GM19351 (cell line): ENCODE results near the gene SLC17A7.

Source experiments
- ATAC-seq: cut with Tn5 transposase; IDR thresholded peaks from one replicate; pipeline ENCODE4 v1.9.1; 2021; ENCODE audit warnings: mild to moderate bottlenecking, moderate library complexity; ENCODE audit not compliant: unreplicated experiment

The SLC17A7 gene

DNA sequence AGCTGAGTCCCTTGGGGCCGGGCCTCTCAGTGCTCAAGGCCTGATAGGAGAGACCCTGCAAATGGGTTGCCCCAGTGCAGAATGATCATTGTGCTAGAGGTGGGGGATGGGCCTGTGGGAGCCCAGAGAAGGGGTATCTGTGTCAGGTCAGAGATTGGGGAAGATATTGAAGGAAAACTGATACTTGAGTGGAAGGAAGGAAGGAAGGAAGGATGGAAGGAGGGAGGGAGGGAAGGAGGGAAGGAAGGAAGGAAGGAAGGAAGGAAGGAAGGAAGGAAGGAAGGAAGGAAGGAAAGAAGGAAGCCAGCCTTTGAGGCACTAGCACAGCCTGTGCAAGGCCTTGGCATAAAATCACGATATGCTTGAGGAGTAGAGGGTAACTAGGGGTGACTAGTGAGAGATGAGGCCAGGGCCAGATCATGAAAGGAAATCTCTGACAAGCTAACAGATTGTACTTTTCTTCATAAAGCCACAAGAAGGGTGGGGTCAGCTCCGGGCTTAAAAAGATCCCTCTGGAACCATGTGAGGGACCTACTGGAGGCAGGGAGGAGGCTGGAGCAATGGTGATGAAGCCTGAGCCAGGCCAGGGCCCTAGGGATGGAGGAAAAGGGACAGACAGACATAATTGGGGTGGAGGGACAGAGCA lies 29.5 kb downstream of the SLC17A7 start:
- no peak for ATAC-seq

DNA sequence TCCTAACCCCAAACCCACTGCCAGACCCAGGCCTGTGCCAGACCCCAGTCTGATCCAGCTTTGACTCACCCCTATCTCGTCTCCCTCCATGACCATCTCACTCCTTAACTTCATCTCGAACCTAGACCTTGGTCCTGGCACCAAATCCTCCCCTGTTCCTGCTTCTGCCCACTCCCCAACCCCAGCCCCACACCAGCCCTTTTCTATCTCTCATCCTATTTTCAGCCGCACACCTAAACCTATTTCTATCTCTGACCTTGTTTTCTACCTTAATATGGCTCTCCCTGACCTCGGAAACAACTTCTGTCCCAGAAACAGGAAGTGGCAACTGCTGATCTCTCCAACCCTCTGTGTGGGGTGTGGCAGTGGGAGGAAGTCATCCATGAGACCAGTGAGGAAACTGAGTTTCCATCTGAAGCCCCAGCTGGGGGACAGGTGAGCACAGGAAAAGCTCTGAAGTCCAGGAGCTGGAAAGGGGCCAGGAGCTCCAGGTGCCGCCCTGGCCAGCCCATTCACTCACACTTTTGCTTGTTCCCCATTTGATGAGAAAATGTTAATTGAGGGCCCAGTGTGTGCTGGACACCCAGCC lies 31.8 kb downstream of the SLC17A7 start:
- no peak for ATAC-seq

DNA sequence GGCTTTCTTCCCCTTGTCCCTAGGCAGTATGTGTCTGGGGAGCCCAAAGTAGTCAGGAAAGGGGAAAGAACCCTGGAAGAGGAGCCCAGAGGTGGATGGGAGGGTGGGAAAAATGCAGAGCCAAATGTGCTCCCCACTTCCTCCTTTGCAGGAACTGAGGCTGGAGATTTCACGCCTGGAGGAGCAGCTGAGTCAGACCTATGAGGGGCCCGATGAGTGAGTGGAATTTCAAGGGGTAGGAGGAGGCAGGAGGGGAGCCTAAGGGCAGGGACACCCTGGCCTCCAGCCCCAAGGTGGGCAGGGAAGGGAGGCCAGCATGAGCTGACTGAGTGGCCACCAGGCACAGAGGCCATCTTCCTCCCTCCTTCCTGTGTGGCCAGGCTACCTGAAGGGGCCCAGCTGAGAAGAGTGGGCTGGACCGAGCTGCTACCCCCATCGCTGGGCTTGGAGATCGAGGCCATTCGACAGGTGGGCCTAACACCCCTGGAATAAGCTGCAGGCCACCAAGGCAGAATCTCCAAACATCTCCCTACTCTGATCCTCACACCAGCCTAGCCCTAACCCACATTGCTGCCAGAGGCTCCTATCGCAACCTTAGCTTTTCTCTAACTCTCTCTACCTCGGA lies 32.4 kb downstream of the SLC17A7 start:
- no peak for ATAC-seq

DNA sequence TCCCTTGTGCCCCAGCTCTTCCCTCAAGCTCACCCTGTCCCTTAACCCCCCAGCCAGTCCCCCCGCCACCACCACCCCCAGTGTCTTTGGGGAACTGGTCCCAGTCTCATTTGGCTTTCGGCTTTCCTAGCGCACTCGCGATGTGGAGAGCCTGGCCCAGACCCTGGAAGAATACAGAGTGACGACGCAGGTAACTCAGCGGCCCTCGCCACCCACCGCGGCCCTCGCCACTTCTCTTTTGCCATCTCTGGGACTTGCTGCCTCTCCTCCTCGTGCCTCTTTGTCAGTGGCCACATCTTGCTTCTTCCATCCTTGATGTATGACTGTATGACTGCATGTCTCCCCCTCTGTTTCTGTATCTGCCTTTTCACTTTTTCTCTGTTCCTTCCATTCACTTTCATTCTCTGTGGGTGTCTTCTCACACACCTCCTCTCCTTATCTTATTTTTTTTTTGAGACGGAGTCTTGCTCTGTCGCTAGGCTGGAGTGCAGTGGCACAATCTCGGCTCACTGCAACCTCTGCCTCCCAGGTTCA lies 33.8 kb downstream of the SLC17A7 start:
- no peak for ATAC-seq

DNA sequence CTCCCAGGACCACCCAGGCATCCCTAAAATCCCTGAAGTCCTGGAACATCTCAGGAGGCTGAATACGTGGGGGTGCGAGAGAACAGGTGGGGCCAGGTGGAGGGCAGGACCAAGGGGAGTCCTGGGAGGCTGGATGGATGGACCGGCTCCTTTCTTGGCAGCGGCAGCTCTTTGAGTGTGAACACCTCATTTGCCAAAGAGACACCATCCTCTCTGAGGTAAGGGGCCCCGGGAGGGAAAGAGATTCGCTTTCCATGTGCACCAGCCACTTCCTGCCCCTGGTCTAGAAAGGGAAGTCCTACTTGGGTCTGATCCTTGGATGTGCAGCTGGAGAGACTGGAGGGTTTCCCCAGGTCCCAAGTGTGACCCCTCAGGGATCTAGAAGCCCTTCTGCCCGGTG lies 34.2 kb downstream of the SLC17A7 start:
- no peak for ATAC-seq

DNA sequence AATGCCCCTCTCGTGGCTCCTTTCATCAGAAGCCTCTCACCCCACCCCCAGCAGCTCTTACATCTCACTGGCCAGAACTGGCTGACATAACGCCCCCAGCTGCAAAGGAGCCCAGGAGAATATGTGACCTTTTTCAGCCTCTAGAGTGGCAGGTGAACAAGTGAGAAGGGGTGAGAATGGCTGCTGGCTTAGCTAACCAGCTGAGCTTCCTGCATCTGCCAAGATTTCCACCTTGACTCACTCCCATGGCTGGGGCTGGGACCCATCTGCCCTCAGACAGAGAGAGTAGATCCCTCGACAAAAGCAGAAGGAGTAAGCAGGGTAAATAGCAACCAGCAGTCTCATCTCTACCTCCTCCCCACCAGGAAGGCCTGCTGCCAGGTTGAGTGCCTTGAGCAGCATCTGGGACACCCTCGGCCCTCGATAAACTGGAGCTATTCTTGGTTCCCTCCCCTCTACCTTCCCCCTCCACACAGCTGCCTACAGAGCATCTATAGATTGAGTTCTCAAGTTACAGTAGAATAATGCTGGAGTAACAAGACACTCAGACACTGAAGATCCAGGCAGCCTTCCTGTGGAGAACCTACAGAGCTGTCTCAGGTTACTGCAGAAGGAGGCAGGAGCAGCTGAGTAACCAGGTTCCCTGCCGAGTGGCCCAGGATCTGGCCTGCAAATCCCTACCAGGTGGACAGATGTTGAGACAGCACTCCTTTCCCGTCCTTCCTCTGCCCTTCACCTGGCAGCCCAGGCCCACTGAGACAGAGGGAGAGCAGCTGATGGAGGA lies 37.7 kb downstream of the SLC17A7 start:
- no peak for ATAC-seq

DNA sequence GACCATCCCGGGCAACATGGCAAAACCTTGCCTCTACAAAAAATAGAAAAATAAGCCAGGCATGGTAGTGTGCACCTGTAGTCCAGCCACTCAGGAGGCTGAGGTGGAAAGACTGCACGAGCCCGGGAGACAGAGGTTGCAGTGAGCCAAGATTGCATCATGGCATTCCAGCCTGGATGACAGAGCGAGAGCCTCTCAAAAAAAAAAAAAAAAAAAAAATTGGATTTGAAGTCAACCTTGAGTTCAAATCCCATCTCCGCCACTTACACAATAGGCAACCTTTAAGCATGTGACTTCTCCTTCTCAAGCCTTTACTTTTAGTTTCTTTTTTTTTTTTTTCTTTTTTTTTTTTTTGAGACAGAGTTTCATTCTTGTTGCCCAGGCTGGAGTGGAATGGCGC lies 41.3 kb downstream of the SLC17A7 start:
- ATAC-seq, result no peak

DNA sequence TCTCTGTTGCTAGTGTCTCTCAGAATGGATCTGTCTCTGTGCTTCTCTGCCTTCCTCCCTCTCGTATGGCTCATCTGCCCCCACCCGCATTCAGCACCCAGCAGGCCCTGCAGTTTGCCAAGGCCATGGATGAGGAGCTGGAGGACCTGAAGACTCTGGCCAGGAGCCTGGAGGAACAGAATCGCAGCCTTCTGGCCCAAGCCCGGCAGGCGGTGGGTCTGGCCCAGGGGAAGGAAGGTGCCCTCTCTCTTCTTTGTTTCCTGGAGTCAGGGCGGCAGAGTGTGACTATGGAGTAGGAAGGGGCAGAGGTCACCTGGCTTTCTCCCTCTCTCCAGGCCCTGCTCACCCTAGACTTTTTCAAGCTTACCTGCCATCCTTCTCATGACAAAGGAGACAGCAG lies 42.4 kb downstream of the SLC17A7 start:
- ATAC-seq, result no peak

DNA sequence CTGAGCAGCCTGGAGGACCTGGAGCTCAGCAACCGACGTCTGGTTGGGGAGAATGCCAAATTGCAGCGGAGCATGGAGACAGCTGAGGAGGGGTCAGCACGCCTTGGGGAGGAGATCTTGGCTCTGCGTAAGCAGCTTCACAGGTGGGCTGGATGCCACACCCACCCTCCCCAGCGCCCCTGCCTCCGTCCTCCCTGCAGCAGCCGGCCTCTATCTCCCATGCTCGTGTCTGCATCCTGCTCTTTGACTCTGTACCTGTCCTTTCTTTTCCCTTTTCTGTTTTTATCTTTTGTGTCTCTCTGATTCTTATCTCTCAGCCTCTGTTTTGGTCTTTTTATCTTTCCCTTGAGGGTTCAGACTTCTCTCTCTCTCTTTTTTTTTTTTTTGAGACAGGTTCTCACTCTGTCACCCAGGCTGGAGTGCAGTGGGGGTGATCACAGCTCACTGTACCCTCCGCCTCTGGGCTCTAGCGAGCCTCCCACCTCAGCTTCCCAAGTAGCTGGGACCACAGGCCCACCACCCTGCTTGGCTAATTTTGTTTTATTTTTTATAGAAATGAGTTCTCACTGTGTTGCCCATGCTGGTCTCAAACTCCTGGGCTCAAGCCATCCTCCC lies 43.2 kb downstream of the SLC17A7 start:
- no peak for ATAC-seq

DNA sequence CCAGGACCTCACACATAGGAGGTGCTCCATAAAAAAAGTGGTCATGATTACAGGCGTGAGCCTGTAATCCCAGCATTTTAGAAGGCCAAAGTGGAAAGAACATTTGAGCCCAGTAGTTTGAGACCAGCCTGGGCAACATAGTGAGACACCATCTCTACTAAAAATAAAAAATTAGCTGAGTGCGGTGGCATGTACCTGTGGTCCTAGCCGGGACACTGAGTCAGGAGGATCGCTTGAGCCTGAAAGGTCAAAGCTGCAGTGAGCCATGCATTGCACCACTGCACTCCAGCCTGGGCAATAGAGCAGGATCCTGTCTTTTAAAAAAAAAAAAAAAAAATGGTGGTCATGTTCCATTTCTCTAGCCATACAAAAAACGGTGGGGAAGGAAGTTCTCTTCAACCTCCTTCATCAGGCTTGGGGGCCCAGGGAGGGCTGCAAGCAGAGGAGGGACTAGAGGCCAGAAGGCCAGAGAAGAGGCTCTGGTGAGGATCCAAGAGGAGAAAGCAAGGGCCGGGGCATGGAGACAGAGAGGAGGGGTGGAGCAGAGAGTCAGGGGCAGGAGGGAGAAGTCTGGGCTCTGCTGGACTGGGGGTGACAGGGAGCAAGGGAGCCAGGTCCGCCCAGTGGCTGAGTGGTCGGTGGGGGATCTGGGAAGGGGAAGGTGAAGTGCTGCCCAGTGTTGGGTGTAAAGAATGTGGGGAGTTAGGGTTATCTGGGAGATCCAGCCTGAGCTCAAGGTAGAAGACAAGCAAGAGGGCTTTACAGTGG lies 44.4 kb downstream of the SLC17A7 start:
- ATAC-seq, result no peak

DNA sequence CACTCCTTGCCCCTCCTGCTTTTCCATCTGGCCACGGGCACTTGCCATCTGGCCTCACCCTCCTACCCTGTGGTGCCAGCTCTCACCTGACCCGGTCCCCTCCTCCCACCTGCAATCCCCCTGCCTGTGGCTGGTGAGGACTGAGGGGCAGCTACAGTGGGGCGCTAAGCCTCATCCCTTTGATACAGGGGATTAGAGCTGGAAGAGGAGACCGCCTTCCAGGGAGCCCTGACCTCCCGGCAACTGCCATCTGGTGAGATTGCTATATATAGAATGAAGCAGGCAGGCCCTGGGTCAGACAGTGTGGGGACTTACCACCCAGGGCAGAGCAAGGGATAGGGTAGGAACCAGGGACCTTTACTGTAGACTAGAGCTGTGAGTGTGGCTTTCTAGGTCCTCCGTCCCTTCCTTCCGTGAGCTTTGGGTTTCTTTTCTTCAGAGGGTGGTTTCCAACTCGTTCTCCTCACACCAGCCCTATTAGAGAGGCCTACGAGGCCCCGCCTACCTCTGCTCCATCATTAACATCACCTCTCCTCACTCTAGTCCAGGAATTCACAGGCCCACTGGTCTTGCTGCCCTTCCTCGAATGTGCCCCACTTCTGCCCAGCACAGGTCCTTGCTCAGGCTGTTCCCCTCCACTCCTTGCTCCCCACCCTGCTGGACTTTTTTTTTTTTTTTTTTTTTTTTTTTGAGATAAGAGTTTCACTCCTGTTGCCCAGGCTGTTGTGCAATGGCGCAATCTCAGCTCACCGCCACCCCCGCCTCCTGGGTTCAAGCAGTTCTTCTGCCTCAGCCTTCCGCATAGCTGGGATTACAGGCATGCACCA lies 45.5 kb downstream of the SLC17A7 start:
- ATAC-seq, result no peak

DNA sequence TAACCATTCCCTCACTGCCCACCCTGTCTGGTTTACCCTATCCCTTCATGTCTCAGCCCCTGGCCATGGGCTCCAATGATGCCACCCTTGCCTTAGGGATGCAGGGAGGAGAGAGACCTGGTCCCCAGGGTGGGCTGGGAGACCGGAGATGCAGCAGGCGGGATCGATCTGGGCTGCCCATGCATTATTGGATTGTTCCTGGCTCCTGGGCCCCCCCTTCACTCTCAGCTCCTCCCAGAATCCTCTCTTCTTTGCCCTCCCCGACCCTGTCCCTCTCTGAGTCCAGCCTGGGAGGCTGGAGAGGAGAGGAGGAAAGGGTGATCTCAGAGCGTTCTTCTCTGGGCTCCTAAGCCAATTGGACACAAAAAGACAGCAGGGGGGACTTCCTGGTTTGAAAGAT lies 47.4 kb downstream of the SLC17A7 start:
- no peak for ATAC-seq

DNA sequence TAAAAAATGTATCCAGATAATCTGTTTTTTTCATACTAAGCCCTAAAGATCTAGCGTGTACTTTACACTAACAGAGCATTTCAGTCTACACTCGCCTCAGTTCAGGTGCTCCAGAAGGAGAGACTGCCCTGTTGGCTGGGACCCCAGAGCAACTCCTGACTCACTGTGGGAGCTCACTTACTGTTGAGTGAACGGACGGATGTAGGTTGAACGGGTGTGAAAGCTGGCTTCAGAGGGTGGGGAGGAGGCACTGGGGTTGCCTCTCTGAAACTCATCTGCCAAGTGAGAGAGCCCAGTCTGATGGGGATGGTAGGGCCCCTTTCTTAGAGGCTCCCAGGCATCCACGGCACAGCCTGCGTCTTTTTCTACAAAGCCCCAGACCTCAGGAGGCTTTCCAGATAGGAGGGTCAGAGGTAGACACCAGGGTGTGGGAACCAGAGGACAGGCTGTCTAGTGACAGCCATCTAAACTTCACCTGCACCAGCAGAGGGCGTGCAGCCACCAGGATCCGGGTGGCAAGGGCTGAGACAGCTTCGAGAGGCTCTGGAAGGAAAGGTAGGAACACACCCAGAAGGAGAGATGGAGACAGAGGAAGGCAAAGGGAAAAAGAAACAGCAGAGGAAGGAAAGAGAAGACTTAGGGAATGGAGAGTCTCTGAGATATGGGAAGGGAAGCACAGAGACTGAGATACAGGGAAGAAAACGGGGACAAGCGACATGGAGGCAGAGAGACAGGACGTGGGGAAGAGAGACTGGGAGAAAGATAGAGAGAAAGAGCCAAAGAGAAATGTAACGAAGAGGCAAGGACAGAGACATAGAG lies 49.5 kb downstream of the SLC17A7 start:
- no peak for ATAC-seq

DNA sequence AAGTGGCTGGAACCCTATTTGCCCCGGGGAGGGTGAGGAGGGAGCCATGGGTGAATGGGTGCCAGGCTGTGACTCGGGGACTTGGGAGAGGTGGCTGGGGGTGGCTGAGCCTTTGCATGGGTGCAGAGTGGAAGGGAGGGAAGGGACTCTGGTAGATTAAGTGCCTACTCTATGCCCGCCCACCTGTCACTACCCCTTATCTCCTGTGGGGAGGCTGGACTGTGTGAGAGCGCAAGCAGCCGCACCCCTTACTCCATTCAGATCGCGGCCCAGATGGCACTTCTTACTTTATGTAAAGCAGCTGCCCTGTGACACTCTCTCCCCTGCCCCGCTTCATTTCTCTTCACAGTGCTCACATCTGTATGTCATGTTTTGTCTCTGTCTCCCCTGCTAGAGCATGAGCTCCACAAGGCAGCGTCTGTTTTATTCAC lies 50.4 kb downstream of the SLC17A7 start:
- ATAC-seq, result no peak

DNA sequence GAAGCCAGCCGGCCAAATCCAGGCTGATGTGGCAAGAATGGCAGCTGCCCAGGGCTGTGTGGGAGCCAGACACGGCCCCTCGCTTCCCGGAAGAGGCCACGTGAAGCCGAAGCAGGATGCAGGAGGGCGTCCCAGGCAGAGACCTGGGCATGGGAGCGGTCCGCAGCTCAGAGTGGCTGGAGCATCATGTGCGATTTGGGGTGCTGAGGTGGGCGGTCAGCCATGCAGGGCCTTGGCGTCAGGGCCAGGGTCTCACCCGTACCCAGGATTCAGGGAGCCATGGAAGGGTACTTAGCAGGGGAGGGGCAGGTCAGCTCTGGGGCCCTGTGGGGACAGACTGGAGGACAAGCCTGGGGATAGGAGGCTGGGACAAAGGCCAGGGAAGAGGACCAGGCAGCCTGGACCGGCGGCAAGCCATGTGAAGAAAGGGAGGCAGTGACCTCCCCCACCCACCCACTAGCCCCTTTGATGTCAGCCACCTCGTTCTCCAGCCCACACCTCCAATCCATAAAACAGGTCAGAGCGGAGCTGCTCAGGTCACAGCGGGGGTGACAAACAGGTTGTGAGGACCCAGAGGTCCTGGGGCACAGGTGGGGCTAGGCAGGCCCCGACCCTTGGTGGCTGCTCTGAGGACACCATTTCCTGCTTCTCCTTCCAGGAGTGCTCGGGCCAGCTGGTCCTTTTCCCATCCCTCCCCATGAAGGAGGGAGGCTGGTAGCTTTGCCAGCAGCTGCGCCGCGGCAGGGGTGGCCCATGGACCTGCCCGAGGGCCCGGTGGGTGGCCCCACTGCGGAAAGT lies 51.0 kb downstream of the SLC17A7 start:
- no peak for ATAC-seq

DNA sequence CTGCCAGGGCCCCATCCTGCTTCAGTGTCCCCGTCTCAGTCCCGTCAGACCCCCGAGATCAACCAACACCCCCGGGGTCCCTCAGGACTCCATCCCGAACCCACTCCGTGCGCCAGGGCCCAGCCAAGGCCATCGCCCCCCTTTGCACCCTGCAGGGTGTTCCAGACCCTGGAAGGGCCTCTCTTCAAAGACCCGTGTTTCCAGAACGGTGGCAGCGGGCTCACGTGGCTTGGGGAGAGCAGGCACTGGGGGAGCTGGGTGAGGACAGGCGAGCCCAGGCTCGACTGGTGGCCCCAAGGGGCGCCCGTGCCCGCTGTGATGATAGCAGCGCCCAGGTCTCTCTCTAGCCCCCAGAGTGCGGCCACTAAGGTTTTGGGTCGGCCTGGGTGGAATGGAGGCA lies 51.9 kb downstream of the SLC17A7 start:
- ATAC-seq, result no peak

DNA sequence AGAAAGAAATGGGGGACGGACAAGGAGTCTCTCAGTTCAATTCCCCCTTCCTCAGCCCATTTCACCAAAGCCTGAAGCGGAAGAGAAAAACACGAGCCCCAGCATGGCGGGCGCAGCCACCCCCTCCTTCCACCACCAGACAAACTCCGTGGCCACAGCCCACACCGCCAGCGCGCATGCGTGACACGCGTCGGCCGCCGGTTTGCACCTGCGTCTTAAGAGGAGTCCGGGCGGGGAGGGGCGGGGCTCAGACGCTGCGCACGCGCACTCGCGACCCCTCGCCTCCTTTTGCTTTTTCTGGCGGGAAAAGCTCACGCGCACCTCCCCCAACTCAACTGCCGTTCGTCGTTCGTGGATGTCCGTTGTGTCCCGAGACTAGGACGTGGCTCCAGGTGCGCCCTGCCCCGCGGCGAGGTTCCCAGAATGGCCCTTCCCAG lies 53.4 kb downstream of the SLC17A7 start, which contains the start of gene KASH5:
KASH5 (plus strand) TSS at position 314 of the 437 bp plus-strand sequence. CDS start 2,635 bp downstream, outside the sequence.
- ATAC-seq, result no peak

DNA sequence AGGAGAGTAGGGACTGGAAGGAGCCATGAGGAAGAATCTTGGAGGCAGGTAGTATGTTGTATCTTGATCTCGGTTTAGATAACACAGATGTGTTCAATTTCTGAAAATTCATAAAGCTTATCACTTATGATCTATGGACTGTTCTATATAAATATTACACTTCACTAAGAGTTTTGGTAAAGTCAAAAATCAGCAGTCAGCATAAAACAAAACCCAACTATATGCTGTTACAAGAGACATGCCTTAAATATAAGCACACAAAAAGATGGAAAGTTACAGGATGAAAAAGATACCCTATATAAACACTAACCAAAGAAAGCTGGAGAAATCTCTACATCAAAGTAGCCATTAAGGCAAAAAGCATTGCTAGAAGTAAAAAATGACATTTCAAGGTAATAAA lies 57.7 kb downstream of the SLC17A7 start:
- ATAC-seq, result no peak
